Measurements from ENCODE around the gene KCNAB1. TPM values are rescaled to one million over a fixed set of nuclear protein-coding genes. Genes with fewer than 3 reads are reported as not detected.

KCNAB1 gene
- total RNA-seq, 1 donor from 2014 or later, result 3.9 TPM

- no peaks in the 10 kb centered on the region for H3K4me1 ChIP-seq
- H3K9me3 ChIP-seq, result no peaks in the 10 kb centered on the region
- intact Hi-C loops (cut with DNase I), result loop anchor here (10.0 kb wide), 1 partner anchor 362 kb away; no protein-coding TSS in a partner anchor
- no peak overlapping the region for H3K4me3 ChIP-seq
- H3K36me3 ChIP-seq, result no peaks in the 10 kb centered on the region
- H3K27ac ChIP-seq, result no peak overlapping the region
- no peaks in the 10 kb centered on the region for H3K27me3 ChIP-seq
- no peak for DNase-seq (ENCODE audit: extremely low spot score in 2 of 2)
- TF ChIP-seq CTCF (IDR thresholded peaks at IDR 0.05) (no peak), POLR2AphosphoS5 (IDR thresholded peaks at IDR 0.05; ENCODE audit: insufficient read depth in 1 of 2, low read depth in 1 of 2) (no peak), POLR2A (IDR thresholded peaks at IDR 0.05) (no peak)
These were observed 396.6 kb downstream of the KCNAB1 start for GRCh38 chr3:156516961-156517360.

- no peaks in the 10 kb centered on the region for H3K36me3 ChIP-seq
- intact Hi-C loops (cut with DNase I), result loop anchor here (10.0 kb wide), 1 partner anchor 364 kb away; no protein-coding TSS in a partner anchor
- H3K4me1 ChIP-seq, result no peaks in the 10 kb centered on the region
- no peak overlapping the region for H3K27ac ChIP-seq
- H3K27me3 ChIP-seq, result no peaks in the 10 kb centered on the region
- H3K4me3 ChIP-seq, result no peak overlapping the region
- DNase-seq (ENCODE audit: extremely low spot score in 2 of 2), result no peak
- TF ChIP-seq POLR2A (IDR thresholded peaks at IDR 0.05) (no peak), POLR2AphosphoS5 (IDR thresholded peaks at IDR 0.05; ENCODE audit: insufficient read depth in 1 of 2, low read depth in 1 of 2) (no peak), CTCF (IDR thresholded peaks at IDR 0.05) (no peak)
- H3K9me3 ChIP-seq, result no peaks in the 10 kb centered on the region
These were observed 398.3 kb downstream of the KCNAB1 start for GRCh38 chr3:156518726-156519125.

DNA sequence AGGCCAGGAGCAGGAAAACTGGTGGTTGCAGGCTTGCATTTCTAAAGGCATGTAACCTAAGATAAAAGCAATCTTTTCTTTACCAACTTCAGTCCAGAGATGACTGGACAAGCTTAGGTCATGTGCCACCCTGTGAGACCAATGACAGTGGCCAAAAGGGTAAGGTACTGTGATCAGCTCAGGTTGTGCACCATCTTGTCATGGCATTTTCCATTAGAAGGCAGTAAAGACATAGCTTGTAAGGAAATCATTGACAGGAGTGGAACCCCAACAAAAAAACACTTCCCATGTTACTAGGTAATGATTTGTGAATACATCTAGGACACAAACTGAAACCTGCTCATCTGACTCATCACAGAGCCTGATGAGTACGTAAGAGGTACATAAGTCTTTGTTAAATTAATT is 399.4 kb downstream of the KCNAB1 start:
- intact Hi-C loops (cut with DNase I), result loop anchor here (10.0 kb wide), 1 partner anchor 365 kb away; no protein-coding TSS in a partner anchor
- no peak for DNase-seq (ENCODE audit: extremely low spot score in 2 of 2)

GRCh38 chr3:156522673-156523072 is 402.3 kb downstream of the KCNAB1 start:
- no peaks in the 10 kb centered on the region for H3K36me3 ChIP-seq
- no peak overlapping the region for H3K27ac ChIP-seq
- H3K4me3 ChIP-seq, result no peak overlapping the region
- intact Hi-C loops (cut with DNase I), result no loop called here
- no peak for DNase-seq (ENCODE audit: extremely low spot score in 2 of 2)
- H3K4me1 ChIP-seq, result no peaks in the 10 kb centered on the region
- H3K9me3 ChIP-seq, result no peaks in the 10 kb centered on the region
- no peak for TF ChIP-seq CTCF (IDR thresholded peaks at IDR 0.05)
- TF ChIP-seq POLR2A (IDR thresholded peaks at IDR 0.05), result no peak
- TF ChIP-seq POLR2AphosphoS5 (IDR thresholded peaks at IDR 0.05; ENCODE audit: insufficient read depth in 1 of 2, low read depth in 1 of 2), result no peak
- no peaks in the 10 kb centered on the region for H3K27me3 ChIP-seq

More for the DNA sequence above, 399.4 kb downstream of the KCNAB1 start:
- H3K9me3 ChIP-seq, result no peaks in the 10 kb centered on the region
- H3K4me3 ChIP-seq, result no peak overlapping the region
- no peak overlapping the region for H3K27ac ChIP-seq
- TF ChIP-seq POLR2AphosphoS5 (IDR thresholded peaks at IDR 0.05; ENCODE audit: insufficient read depth in 1 of 2, low read depth in 1 of 2) (no peak), CTCF (IDR thresholded peaks at IDR 0.05) (no peak), POLR2A (IDR thresholded peaks at IDR 0.05) (no peak)
- no peaks in the 10 kb centered on the region for H3K27me3 ChIP-seq
- no peaks in the 10 kb centered on the region for H3K4me1 ChIP-seq
- H3K36me3 ChIP-seq, result no peaks in the 10 kb centered on the region

DNA sequence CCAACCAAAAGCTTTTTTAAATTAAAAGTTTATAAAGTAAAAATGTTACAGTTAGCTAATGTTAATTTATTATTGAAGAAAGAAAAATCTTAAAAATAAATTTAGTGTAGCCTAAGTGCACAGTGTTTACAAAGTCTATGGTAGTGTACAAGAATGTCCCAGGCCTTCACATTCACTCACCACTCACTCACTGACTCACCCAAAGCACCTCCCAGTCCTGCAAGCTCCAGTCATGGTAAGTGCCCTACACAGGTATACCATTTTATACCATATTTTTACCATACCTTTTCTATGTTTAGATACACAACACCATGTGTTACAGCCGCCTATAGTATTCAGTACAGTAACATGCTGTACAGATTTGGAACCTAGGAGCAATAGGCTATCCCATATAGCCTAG is 405.4 kb downstream of the KCNAB1 start:
- DNase-seq (ENCODE audit: extremely low spot score in 2 of 2), result no peak
- no peaks in the 10 kb centered on the region for H3K4me1 ChIP-seq
- H3K9me3 ChIP-seq, result no peaks in the 10 kb centered on the region
- intact Hi-C loops (cut with DNase I), result no loop called here
- H3K4me3 ChIP-seq, result no peak overlapping the region
- no peaks in the 10 kb centered on the region for H3K27me3 ChIP-seq
- TF ChIP-seq POLR2A (IDR thresholded peaks at IDR 0.05) (no peak), POLR2AphosphoS5 (IDR thresholded peaks at IDR 0.05; ENCODE audit: insufficient read depth in 1 of 2, low read depth in 1 of 2) (no peak), CTCF (IDR thresholded peaks at IDR 0.05) (no peak)
- no peak overlapping the region for H3K27ac ChIP-seq
- H3K36me3 ChIP-seq, result peaks cover 0 to under 1% of the 10 kb centered on the region in 2 donors
